MCF 10A (cell line): ENCODE data around the gene NSL1. TPM values are rescaled to one million over a fixed set of nuclear protein-coding genes. Genes with fewer than 3 reads are reported as not detected.

Source experiments
- BruUV-seq: library from RNA; stranded (reverse); fragments of 400-500 nt; replicated peaks from 2 replicates; lab custom pipeline; 2021; lab: Mats Ljungman, UMichigan
- CTCF ChIA-PET: fragments of 300-600 bp; sonication (Branson Sonifier 250); formaldehyde crosslinking; extraction: SDS; loops from one replicate; lab custom pipeline; 2021; ENCODE audit warnings: antibody characterized with exemption, inconsistent platforms; lab: Yijun Ruan, JAX
- POLR2A ChIA-PET: fragments of 300-600, 350-650 bp; sonication (Branson Sonifier 250); formaldehyde crosslinking; extraction: SDS; loops from one replicate; lab custom pipeline; 2020; ENCODE audit warnings: antibody characterized with exemption, inconsistent platforms; lab: Yijun Ruan, JAX
- DNase-seq: peaks from one replicate; pipeline ENCODE4 v3.0.0-alpha.2; 2018; ENCODE audit not compliant: unreplicated experiment
- H3K27ac Mint-ChIP-seq: one replicate; pipeline ENCODE4 v1.8.0; 2022; ENCODE audit warnings: mild to moderate bottlenecking, low read depth, mixed read lengths; ENCODE audit not compliant: unreplicated experiment
- H3K27me3 Mint-ChIP-seq: one replicate; pipeline ENCODE4 v1.8.0; 2022; ENCODE audit warnings: mixed read lengths; ENCODE audit not compliant: insufficient read depth, unreplicated experiment
- H3K36me3 Mint-ChIP-seq: one replicate; pipeline ENCODE4 v1.8.0; 2022; ENCODE audit warnings: mild to moderate bottlenecking, moderate library complexity, mixed read lengths; ENCODE audit not compliant: insufficient read depth, unreplicated experiment
- H3K4me1 Mint-ChIP-seq: one replicate; pipeline ENCODE4 v1.8.0; 2022; ENCODE audit warnings: mixed read lengths; ENCODE audit not compliant: insufficient read depth, unreplicated experiment
- H3K4me3 Mint-ChIP-seq: one replicate; pipeline ENCODE4 v1.8.0; 2022; ENCODE audit warnings: mild to moderate bottlenecking, moderate library complexity, mixed read lengths; ENCODE audit not compliant: unreplicated experiment
- H3K9me3 Mint-ChIP-seq: one replicate; pipeline ENCODE4 v1.8.0; 2022; ENCODE audit warnings: mixed read lengths; ENCODE audit not compliant: unreplicated experiment
- CTCF ChIP-seq: fragments of 200-600 bp; IDR thresholded peaks from one replicate; pipeline ENCODE4 v1.8.0; 2022; ENCODE audit warnings: antibody characterized with exemption, mild to moderate bottlenecking; ENCODE audit not compliant: unreplicated experiment
- intact Hi-C: fragments of 100-400 bp; cut with micrococcal nuclease; formaldehyde crosslinking; loops from 2 replicates; pipeline ENCODE4 v1.14.1; 2022
- total RNA-seq: library from RNA; stranded (reverse); gene quantifications from 2 replicates; pipeline ENCODE4 v1.2.3, GENCODE V29; 2022

Gene NSL1
- total RNA-seq, 1 experiment from 2014 or later, result 39.7 TPM

DNA sequence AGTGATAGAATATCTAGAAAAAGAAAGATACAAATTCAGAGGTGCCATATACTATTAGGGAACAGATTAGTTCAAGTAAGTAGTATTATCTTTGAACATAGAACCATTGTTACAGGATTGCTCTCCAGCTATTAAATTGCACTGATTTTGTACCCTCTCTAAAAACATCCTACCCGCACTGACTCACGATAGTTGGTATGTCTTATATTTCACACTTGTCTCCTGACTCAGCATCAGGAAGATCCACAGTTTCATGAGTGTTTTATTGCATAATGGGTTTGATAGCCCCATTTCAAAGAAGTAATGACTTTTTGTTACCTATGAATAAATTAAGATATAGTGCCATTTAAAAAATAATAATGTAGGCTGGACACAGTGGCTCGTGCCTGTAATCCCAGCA, 6.1 kb upstream of the NSL1 start:
- CTCF ChIA-PET, result interaction anchor here (0.6 to 1.1 kb wide), 5 partner anchors 43 to 342 kb away, joined by 3 to 4 read pairs (median 4); no protein-coding TSS in a partner anchor

DNA sequence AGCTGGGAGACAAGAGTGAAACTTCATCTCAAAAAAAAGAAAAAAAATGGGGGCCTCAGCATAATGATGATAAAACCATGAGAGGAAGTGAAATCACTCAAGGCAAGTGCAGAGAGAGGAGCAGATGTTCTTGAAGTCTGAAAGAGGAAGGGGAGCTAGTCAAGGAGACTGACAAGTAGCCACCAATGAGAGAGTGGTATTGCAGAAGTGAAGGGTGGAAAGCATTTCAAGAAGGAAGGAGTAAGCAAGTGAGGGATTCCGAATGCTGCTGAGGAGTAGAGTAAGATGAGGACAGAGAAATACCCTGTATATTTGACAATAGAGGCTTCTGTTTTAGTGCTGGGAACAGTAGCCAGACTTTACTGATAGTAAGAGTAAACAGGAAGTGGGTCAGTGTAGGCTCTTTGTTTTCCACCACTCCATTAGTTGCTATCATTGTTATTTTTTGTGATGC, 3.0 kb upstream of the NSL1 start:
- intact Hi-C loops, result loop anchor here (5.0 to 10.0 kb wide), 2 partner anchors 260 to 507 kb away; partner anchors contain the start of genes PPP2R5A and RPS6KC1

More for the DNA sequence above, 6.1 kb upstream of the NSL1 start:
- intact Hi-C loops, result loop anchor here (10.0 kb wide), 1 partner anchor 257 kb away; the partner anchor contains the start of gene RPS6KC1
- no peak for TF ChIP-seq CTCF
- Mint-ChIP-seq H3K4me3 (no peak overlapping the region), H3K4me1 (peaks cover 10% of the 10 kb centered on the region), H3K9me3 (no peaks in the 10 kb centered on the region), H3K36me3 (peaks cover 47% of the 10 kb centered on the region), H3K27ac (no peak overlapping the region), H3K27me3 (no peaks in the 10 kb centered on the region)
- peak; percentile 66 for DNase-seq
- POLR2A ChIA-PET, result no interaction called here
- no TSS peak for BruUV-seq

DNA sequence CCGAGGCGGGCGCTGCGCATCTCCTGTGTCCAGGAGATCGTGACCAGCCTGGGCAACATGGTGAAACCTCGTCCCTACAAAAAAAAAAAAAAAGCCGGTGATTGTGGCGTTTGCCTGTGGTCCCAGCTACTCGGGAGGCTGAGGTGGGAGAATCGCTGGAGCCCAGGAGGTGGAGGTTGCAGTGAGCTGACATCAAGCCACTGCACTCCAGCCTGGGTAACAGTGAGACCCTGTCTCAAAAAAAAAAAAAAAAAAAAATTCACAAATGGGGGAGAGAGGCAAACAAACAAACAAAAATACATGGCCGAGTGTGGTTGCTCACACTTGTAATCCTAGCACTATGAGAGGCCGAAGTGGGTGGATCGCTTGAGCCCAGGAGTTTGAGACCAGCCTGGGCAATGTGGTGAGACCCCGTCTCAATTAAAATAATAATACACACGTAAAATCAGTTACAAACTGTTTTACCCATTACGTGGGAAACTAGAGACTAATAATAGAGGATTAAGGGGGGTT, 875 bp upstream of the NSL1 start:
- H3K4me1 Mint-ChIP-seq, result peaks cover 19% of the 10 kb centered on the region
- intact Hi-C loops, result loop anchor here (5.0 to 10.0 kb wide), 2 partner anchors 262 to 505 kb away; partner anchors contain the start of genes PPP2R5A and RPS6KC1
- no peaks in the 10 kb centered on the region for H3K9me3 Mint-ChIP-seq
- no peak for DNase-seq
- peaks cover 29% of the 10 kb centered on the region for H3K36me3 Mint-ChIP-seq
- no peaks in the 10 kb centered on the region for H3K27me3 Mint-ChIP-seq
- BruUV-seq, result no TSS peak
- peak overlapping the region; percentile 90 for H3K27ac Mint-ChIP-seq
- ChIA-PET POLR2A (interaction anchor here (0.6 to 7.5 kb wide), 40 partner anchors 9 to 378 kb away, joined by 3 to 134 read pairs (median 8); partner anchors contain the start of genes ATF3, FLVCR1 and PACC1), CTCF (interaction anchor here (0.6 to 4.7 kb wide), 21 partner anchors 9 to 1102 kb away, joined by 3 to 44 read pairs (median 4); partner anchors contain the start of gene FLVCR1)
- peak overlapping the region; percentile 83 for H3K4me3 Mint-ChIP-seq
- TF ChIP-seq CTCF, result no peak

More for the DNA sequence above, 3.0 kb upstream of the NSL1 start:
- Mint-ChIP-seq H3K4me1 (peaks cover 13% of the 10 kb centered on the region), H3K9me3 (no peaks in the 10 kb centered on the region), H3K36me3 (peaks cover 41% of the 10 kb centered on the region), H3K27me3 (no peaks in the 10 kb centered on the region), H3K4me3 (no peak overlapping the region), H3K27ac (no peak overlapping the region)
- ChIA-PET CTCF (interaction anchor here (0.6 to 4.7 kb wide), 16 partner anchors 10 to 1146 kb away, joined by 3 to 44 read pairs (median 4); no protein-coding TSS in a partner anchor), POLR2A (interaction anchor here (0.6 to 7.5 kb wide), 7 partner anchors 17 to 790 kb away, joined by 3 to 134 read pairs (median 4); partner anchors contain the start of gene FLVCR1)
- no peak for DNase-seq
- TF ChIP-seq CTCF, result no peak
- no TSS peak for BruUV-seq

DNA sequence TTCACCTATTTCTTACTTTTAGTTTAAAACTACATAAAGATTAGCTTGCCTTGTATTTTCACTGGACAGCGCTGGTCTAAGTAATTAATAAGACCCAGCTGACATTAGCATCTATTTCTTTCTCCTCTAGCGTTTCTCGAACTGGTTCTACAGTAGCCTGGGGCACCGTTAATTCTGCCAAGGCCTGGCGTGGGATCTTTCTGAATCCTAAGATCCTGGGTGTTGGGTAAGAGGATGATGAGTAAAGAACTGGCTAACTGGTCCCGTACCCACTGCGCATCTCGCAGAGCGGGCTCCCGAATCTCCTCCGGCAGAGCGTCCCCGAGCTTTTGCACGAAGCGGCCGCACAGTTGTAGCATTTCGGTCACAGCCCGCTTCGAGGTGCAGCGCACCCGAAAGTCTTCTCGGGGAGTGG, 309 bp downstream of the NSL1 start:
- H3K27me3 Mint-ChIP-seq, result no peaks in the 10 kb centered on the region

More for the DNA sequence above, 309 bp downstream of the NSL1 start:
- Mint-ChIP-seq H3K27ac (peak overlapping the region; percentile 90), H3K36me3 (peaks cover 32% of the 10 kb centered on the region), H3K4me1 (peaks cover 19% of the 10 kb centered on the region), H3K9me3 (no peaks in the 10 kb centered on the region), H3K4me3 (peak overlapping the region; percentile 83)
- DNase-seq, result peak; percentile 94
- TF ChIP-seq CTCF, result no peak
- ChIA-PET CTCF (interaction anchor here (0.6 to 4.7 kb wide), 18 partner anchors 9 to 335 kb away, joined by 3 to 44 read pairs (median 4); no protein-coding TSS in a partner anchor), POLR2A (interaction anchor here (0.6 to 7.5 kb wide), 65 partner anchors 9 to 1713 kb away, joined by 3 to 134 read pairs (median 5); partner anchors contain the start of genes ATF3, DTL, FLVCR1 and INTS7)
- intact Hi-C loops, result loop anchor here (1.0 to 10.0 kb wide), 4 partner anchors 66 to 504 kb away; partner anchors contain the start of genes PPP2R5A and RPS6KC1
- TSS peak; percentile 83 for BruUV-seq
